HG03196 (cell line): ENCODE measurements around the gene MYOF.
"Not testable (repeated sequence)": the region's sequence is repeated elsewhere in the genome, so short reads cannot be mapped to it uniquely, and the experiment has no call there.

Source experiments
- ATAC-seq: cut with Tn5 transposase; IDR thresholded peaks from one replicate; pipeline ENCODE4 v1.9.1; 2021; ENCODE audit not compliant: unreplicated experiment

Gene MYOF

DNA sequence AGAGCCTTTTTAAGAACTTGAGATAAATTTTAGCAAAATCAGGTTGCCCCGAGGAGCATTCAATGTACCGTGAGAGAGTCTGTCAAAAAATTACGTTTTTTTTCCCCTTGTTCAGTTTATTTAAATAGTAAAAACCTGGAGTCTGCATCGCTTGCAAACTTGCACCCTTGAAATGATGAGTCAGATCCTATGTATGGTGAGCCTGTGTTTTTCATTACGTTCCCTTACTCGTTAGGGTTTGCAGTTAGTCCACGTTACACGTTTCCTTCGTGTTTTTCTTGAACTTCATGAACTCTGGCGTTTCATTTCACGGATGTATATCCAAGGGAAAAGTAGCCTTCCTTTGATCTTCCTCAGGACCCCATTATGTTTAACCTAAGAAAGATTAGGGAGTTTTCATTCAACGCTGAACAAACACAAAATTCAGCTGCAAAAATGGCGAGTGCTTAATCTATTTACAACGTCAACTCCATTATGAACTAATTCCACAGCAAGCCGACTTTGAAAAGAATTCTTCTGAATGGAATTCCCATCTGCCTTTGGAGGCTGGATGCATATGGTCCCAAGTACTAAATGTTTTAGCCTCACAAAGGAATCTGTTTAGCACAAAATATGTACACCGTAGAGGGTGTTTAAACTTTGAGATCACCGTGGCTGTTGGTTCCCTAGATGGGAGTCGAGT, 182.4 kb downstream of the MYOF start:
- no peak for ATAC-seq

DNA sequence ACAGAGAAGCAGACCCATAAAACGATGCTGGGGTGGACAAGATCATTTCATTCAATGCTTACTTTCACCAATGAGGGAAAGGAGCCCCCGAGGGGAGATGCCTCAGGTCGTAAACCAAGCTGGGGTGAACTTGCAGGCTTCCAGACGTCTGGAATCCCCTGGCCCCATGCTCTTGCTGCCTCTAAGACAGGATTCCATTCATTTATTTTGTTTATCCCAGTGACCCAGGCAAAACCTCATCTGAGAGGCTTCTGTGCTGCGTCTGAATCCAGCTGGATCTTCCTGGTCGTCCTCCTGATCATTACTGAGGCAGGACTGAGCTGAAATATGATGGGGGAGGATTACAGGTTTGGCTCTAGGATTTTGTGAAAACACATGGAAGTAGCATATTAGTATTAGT, 182.9 kb downstream of the MYOF start:
- ATAC-seq = no peak

DNA sequence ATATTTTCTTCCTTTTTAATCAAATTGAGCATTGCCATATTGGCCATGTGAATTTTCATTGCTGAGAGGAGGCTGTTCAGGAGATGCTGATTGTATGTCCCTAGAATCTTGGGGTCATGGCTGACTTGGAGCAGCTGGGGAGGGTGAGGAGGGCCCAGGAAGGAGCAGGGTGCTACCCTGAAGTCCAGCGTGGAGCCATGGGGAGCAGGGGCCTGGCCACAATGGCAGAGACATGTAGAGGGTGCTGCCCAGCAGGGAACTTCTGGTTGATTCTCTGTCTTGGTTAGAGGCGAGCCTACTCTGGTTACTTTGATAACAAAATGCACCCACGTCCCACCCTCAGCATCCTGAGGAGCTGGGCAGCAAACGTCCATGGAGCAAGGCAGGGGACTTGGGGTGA, 186.0 kb downstream of the MYOF start:
- no peak for ATAC-seq

DNA sequence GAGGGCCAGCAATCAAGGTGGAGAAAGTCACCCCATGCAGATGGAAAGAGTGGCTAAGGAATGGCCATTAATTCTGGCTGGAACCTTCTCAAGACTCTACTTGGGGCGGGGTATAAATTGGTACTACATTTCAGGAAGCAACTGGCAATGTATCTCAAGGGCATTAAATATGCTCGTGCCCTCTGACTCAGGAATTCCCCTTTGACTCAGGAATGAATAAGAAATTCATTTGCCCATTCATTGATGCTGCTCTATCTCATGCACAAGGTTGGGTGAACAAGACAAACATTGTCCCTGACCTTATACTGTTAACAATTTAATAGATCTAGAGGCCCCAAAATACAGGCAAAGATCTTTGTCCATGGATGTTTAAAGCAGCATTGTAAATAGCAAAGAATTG, 188.1 kb downstream of the MYOF start:
- no peak for ATAC-seq

DNA sequence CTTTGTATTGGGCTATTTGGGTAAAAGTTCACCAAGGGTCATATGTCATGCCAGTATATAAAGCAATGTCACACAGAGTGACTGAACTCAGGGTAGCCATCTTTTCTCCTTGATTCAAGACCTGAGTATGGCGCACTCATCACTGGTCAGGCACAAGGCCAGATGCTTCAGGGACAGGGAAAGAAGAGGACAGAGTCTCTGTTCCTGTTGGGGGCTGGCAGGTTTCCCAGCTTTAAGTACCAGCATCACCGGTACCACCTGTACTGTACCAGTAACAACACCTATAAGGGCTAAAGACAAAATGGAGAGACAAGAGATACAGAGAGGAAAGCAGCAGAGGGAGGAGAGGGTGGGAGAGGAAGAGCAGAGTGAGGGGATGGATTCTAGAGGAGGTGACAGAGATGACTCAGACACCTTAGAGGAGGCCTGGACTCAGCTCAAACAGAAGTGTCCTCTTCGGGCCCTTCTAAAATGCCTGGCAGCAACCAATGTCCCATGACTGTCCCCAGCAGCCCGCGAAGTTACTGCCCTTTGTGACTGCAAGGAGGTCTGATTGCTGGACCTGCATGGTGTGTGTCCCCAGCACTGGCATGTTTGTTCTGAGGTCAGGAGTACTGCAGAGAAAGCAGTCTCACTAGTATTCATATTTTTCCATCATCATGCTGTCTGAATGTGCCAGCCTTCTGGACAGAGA, 191.3 kb downstream of the MYOF start:
- ATAC-seq = no peak

DNA sequence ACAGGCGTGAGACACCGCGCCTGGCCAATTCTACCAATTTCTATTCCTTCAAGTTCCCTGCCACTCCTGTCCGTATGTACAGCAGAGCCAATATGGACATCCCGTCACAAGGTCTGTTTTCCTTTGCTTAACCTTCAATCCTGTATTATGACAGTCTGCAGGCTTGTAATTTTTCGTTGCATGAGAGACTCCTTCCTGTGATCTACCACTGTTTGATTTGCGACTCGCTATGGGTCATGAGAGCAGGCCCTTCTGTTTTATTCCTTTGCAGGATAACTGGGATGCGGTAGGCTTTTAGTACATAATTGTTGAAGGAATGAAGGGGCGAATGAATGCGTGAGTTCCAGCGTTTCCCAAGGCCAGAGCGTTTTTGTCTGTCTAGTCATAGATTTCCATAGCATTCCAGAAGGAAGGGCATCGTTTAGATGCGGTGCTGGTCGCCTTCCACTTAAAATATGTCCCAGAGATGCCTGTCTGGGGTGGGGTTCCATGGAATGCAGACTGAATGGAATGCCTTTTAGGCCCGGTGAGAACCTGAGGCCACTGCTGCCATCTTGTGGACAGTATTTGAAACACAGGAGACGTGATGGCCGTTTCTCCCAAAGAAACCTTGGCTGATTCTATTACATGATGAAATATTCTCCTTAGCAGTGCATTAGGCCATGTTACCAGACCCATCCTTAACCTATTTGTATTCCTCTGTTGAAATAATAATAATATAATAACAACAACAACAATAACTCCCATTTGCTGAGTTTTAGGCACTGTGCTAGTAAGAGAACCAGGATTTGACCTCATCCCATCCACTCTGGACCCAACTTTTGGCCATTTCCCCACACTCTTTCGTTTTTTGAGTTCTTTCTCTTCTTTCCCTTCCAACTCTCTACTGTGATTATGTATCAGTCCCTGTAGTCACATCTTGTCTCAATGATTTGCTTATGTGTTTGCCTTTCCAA, 193.2 kb downstream of the MYOF start:
- no peak for ATAC-seq

DNA sequence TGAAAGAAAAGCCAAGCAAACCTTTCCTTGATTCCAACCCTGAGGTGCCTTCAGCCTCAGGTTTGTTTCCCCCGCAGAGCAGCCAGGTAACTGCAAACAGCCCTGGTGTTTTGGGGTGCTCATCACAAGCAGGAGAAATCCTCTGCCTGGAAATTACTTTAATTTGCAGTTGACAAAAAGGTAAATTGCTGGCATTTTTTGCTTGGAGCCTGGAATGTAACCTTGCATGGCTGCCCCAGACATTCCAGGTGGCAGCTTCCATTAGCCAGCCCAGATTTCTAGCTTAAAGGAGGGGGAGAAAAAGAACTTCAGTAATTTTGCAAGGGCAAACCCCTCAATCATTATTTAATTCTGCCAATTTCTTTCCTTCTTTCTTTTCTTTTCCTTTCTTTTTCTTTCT, 194.4 kb downstream of the MYOF start:
- ATAC-seq = no peak

DNA sequence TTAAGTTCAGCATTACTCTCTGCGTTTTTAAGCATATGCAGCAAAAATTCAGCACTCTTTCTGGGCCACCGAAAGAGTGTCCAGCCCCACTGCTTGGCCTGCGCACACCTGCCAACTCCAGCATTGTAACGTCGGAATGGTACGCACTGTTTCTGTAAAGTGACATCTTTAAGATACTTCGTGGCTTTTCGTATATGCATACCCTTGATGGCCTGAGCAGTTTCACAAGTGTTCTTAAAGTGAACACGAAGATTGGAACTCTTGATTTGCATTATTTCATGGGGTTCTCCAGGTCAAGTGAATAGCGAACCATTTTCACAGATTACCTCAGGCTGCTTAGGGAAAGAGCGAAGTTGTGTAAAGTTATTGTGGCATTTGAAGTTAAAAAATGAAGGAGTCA, 197.9 kb downstream of the MYOF start:
- ATAC-seq = not testable (repeated sequence)

DNA sequence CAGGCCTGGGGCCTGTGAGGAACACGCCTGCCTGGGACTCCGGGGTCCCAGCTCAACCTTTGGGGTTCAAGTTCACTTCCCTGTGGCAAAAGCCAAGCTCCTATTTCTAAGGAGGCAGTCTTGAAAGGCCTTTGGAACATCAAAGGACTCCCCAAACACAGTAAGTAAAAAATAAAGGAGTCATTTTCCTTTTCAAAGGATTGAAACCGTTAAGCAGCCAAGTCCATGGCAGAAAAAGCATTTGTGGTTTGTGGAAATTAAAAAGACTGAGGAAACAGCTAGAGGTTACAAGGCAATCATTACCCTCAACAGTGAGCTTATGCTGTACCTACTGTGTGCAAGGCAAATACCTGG, 200.8 kb downstream of the MYOF start:
- no peak for ATAC-seq

DNA sequence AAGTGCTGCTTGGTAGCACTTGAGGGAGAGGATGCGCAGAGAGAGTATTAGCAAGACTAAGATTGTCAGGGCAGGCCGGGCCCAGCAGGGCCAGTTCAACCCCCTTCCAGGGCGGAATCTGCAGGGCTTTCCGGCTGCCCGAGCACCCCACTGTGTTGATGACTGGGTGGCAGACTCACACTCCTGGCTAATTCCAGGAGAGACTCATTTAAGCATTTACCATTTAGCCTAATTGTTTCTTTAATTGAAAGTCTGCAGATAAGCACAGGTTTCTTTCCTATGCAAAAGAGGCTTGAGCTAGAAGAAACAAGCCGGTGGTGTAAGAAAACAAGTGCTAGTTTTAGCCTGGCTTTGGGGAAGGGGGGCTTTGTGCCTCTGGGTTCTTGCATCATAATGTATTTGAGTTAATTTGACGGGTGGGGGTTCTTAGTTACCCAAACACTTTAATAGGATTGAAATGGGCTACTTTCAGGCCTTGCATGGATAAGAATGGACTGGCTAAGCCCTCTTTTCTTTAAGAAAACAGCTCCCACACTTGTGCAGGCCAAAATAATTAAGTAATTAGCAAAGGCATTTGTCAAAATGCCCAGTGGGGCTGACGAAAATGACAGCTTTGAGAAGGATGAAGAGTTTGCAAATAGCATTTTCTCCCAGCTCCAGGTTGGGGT, 201.3 kb downstream of the MYOF start:
- ATAC-seq = no peak

DNA sequence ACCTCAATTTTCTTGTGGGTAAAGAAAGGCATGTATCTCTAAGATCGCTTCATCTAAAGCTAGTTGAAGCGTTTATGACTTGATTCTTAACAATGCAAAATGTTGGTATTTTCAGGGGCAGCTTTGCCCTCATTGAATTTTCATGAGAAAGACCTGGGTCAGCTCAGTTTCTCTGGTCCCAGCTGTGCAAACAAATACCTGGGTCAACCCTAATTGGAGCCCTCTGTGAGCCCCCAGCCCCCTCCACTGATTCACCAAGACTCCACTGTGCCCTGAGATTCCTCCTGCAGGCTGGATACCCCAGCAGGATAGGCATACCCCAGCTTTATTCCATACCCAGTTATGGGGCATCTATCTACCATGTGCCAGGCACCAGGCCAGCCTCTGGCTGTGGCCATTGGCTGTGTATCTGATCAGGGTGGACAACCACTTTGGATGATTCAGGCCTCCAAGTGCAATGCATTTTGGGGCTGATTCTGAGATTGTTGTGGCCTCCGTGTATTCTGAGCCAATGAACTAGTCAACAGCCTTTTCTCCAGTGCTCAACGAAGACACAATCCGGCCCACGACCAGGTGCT, 201.9 kb downstream of the MYOF start:
- ATAC-seq = no peak

DNA sequence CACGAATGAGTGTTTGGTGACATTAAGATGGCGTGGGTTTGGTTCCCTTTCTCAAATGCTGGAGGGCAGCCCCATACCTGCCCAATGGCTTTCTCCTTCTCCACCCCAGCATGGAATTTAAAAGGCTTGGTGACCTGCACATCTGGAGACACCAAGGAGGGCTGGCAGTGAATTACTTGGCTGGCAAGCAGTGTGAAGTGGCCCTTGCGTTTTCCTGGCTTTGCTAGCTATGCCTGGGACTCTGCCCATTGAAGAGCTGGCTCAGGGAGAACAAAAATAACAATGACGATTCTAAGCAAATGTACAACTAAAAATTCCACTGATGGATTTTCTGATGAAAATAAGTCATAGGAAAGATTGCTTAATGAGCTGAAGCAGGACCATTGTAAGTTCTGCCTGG, 204.8 kb downstream of the MYOF start:
- no peak for ATAC-seq

DNA sequence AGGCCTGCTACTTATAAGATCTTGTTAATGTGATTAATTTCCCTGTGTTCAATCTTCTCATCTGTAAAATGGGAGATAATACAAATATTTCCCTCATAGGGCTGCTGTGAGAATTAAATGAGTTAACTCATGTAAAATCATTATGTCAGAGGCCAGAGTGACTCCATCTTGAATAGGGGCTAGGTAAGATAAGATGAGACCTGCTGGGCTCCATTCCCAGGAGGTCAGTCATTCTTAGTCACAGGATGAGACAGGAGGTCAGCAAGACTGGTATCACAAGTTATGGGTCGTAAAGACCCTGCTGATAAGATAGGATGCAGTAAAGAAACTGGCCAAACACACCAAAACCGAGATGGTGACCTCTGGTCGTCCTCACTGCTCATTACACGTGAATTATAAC, 207.7 kb downstream of the MYOF start:
- ATAC-seq = no peak

DNA sequence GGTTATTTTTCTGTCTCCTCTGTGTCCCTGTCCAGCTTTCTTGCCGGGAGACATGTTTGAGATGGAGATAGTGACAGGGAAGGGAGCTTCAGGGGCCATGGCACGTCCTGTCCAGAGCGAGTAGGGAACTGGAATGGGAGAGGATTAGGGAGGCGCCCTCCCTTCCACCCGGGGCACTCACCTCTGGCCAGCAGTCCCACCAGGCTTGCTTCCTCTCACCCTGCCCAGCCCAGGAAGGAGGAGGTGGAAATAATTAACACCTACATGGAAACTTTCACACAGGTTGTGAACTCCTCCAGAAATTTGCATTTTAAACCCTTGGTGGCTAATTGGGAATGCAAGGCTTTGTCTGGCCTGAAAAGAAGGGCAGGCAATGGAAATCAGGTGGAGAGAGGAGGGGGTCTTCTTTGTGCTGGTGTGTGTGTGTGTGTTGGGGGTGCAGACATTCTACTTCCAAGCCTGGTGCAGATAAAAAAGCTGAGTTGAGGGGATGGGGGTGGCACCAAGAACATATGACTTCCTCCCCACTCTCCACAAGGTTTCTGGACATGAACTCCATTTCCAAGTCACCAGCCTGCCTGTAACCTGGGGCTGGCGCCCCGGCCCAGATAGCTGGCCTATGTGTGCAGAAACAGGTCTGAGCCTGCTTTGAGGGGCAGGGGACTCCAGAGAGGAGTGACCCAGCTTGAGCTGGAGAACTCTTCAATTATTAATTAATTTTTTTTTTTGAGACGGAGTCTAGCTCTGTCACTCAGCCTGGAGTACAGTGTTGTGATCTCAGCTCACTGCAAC, 209.1 kb downstream of the MYOF start:
- no peak for ATAC-seq

DNA sequence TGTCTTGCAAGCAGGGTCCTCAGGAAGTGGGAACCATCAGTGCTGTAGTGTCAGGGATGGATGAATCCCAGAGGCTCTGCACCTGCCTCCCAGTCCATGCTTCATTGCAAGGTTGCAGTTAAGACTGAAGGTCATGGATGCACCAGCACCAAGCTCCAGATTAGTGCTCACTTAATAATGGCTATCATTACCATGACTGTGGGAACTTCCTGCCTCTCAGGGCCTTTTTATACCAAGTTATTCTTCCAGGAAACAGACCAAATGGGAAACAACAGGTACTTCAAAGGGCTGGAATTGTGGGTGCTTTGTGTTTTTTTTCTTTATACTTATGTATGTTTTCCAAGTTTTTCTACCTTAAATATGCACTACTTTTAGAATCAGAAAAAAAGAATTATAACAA, 210.8 kb downstream of the MYOF start:
- no peak for ATAC-seq

DNA sequence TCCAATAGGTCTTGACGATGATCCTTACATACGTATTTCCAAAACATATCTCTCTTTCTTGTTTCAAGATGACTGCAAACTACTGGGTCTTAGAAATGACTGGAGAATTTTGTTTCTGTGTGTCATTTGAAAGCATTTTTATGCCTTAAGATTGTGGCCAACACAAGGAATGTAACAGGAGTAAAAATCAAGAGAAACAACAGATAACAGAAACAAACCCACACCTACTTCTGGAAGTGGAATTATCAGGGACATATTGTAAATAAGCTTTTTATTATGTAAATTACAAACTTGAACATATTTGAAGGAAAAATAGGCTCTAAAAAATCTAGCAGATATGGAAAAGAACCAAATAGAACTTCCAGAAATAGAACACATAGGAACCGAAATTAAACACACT, 212.9 kb downstream of the MYOF start:
- ATAC-seq = no peak

DNA sequence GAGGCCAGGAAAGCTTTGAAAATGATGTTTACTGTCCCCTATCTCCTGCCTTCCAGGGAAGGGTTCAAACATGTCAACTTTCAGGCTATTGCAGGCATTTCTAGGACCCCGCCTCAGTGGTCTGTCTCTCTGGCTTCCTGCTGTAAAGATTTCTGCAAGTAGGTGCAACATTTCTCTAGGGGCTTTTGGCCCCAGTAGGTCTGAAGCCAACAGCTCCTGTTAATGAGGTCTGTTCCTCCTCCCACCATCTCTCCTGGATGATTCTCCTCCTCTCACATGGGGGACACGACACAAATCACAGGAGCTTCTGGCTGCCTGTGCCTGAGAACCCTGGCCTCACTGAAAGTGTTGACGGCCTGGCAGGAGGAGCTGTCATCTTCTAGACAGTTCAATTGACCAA, 214.1 kb downstream of the MYOF start:
- ATAC-seq = no peak

DNA sequence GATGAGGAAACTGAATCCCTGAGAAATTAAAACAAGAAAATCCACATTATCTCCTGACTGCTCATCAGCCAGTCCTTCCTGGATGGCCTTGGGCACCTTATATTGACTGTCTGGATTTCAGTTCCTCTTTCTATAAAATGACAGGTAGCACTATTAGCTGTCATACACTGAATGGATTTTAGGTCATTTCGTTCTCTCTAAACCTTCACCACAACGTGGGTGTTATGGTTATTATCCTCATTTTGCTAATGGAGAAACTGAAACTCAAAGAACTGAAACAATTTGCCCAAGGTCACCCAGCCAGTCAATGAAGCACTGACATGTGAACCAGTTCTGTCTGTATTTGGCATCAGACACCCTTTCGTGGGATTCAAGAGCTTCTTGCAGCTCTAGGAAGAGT, 214.6 kb downstream of the MYOF start:
- ATAC-seq = peak; percentile 97

DNA sequence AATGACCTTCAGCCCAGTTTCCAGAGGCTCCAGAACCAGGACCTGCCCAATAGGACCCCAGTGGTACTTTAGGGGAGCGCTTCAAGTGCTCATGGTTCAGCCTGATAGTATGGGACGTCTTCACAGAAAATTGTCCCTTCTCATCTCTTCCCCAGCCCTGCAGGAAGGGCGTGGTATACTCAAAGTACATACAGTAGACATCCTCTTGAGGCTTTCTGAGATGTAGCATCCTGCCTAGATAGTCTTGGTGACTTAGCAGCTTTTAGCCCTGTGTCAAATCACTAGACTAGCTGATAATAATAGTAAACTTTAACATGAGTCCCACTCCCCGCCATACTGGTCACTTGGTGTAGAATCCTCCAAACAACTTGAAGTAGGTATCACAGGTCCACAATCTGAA, 215.3 kb downstream of the MYOF start:
- ATAC-seq = no peak

DNA sequence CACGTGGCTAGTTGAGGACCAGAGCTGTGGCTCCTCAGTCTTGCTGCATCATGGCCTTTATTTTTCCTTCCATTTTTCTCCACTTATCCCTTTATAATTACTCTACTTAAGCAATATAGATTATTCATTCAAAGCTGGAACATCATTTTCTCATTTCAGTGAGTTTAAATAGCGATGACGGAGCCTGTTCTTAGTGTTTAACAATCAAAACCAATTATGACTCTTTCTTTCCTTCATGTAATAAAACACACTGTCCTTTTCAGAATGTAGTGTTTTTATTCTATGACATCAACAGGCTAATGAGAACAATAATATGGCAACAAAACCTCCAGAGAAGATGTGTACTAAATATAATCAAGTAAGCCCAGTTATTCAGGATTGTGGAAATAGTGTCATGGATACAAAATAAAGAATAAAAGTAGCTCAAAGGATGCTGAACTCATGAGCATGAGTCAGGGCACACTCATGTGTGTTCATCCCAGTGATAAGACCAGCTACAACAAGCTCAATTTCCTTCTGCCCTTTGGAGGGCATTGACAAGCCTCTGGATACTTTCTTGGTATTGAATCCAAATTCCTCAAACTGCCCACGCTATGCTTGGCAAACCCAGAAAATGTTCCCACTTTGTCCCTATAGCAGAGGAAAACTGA, 220.0 kb downstream of the MYOF start:
- no peak for ATAC-seq
